Endothelial cell of umbilical vein (primary cell): ENCODE results near the gene MZB1. TPM values are rescaled to one million over a fixed set of nuclear protein-coding genes. Genes with fewer than 3 reads are reported as not detected.

Experiments used
- BruUV-seq: library from RNA; stranded (reverse); fragments of 400-500 nt; replicated peaks from 2 replicates; lab custom pipeline; 2021; lab: Mats Ljungman, UMichigan
- CTCF ChIA-PET: fragments of 300-600, 350-600 bp; sonication (Branson Sonifier 250); formaldehyde crosslinking; loops from one replicate; lab custom pipeline; 2021; ENCODE audit warnings: antibody characterized with exemption, inconsistent platforms; lab: Charles Lee
- POLR2A ChIA-PET: fragments of 300-600, 350-600 bp; sonication (Branson Sonifier 250); formaldehyde crosslinking; loops from one replicate; lab custom pipeline; 2021; ENCODE audit warnings: antibody characterized with exemption, inconsistent platforms; lab: Charles Lee
- DNase-seq: peaks from one replicate; pipeline ENCODE4 v3.0.0-alpha.2; 2011; ENCODE audit warnings: low read depth, low spot score
- FAIRE-seq: peaks from 2 replicates; lab custom pipeline; 2011; peaks lifted over from hg19 to GRCh38; lab: Jason Lieb, UNC
- H2AFZ ChIP-seq: 2 replicates; pipeline ENCODE4 v1.6.0; 2012; ENCODE audit warnings: low read depth, low read length, control low read depth, inconsistent platforms
- H3K27ac ChIP-seq: 2 replicates; pipeline ENCODE4 v1.5.1; 2011; ENCODE audit warnings: low read depth, mild to moderate bottlenecking, control low read depth, low read length, moderate library complexity; ENCODE audit not compliant: insufficient read depth
- H3K27me3 ChIP-seq, 2 experiments: 2 replicates each; pipeline versions ENCODE4 v1.6.0 to v1.6.1; 2011; ENCODE audit warnings: low read length in 2 of 2, mixed read lengths in 1 of 2; ENCODE audit not compliant: control insufficient read depth in 2 of 2, insufficient read depth in 2 of 2
- H3K36me3 ChIP-seq, 2 experiments: 2 replicates in 1 of 2; 3 replicates in 1 of 2; pipeline ENCODE4 v1.5.1; 2011; ENCODE audit warnings: low read length in 2 of 2, mild to moderate bottlenecking in 1 of 2, moderate library complexity in 1 of 2; ENCODE audit not compliant: control insufficient read depth in 2 of 2, insufficient read depth in 2 of 2; ENCODE audit errors: extremely low read depth in 1 of 2
- H3K4me1 ChIP-seq: 3 replicates; pipeline ENCODE4 v1.5.1; 2011; ENCODE audit warnings: mild to moderate bottlenecking, low read length; ENCODE audit not compliant: control insufficient read depth, insufficient read depth; ENCODE audit errors: extremely low read depth
- H3K4me2 ChIP-seq: 2 replicates; pipeline ENCODE4 v1.6.1; 2011; ENCODE audit warnings: low read length, control low read depth, mixed read lengths; ENCODE audit not compliant: insufficient read depth
- H3K4me3 ChIP-seq, 3 experiments: fragments of 200-600 bp in 1 of 3; sonication (generic), shearing (Covaris generic) in 1 of 3; replicated peaks in 1 of 3; 2 replicates each; pipeline ENCODE4 v1.5.1; 2011 to 2016; ENCODE audit warnings: control low read depth in 3 of 3, low read length in 3 of 3, mild to moderate bottlenecking in 2 of 3, inconsistent platforms in 1 of 3, low read depth in 1 of 3, moderate library complexity in 1 of 3; ENCODE audit not compliant: insufficient read depth in 1 of 3
- H3K79me2 ChIP-seq: 2 replicates; pipeline ENCODE4 v1.6.0; 2012; ENCODE audit warnings: low read length, inconsistent platforms; ENCODE audit not compliant: control insufficient read depth, insufficient read depth
- H3K9ac ChIP-seq: replicated peaks from 2 replicates; pipeline ENCODE3; 2011; ENCODE audit warnings: low read length, control low read depth; ENCODE audit not compliant: insufficient read depth; ENCODE audit errors: extremely low read depth
- H3K9me1 ChIP-seq: replicated peaks from 3 replicates; pipeline ENCODE4 v1.6.0; 2011; ENCODE audit warnings: mild to moderate bottlenecking, low read length; ENCODE audit not compliant: control insufficient read depth, insufficient read depth; ENCODE audit errors: extremely low read depth
- H3K9me3 ChIP-seq: replicated peaks from 2 replicates; pipeline ENCODE4 v1.5.1; 2012; ENCODE audit warnings: low read length, inconsistent platforms; ENCODE audit not compliant: control insufficient read depth, insufficient read depth
- H4K20me1 ChIP-seq: replicated peaks from 2 replicates; pipeline ENCODE3; 2011; ENCODE audit warnings: mild to moderate bottlenecking, low read length; ENCODE audit not compliant: control insufficient read depth, insufficient read depth; ENCODE audit errors: extremely low read depth
- CTCF ChIP-seq, 2 donors: IDR thresholded peaks; 1 replicate in 1 of 2; 2 replicates in 1 of 2; pipeline ENCODE4 v1.5.1; 2011; ENCODE audit warnings: low read length in 2 of 2, mild to moderate bottlenecking in 2 of 2, moderate library complexity in 2 of 2, control low read depth in 1 of 2, inconsistent platforms in 1 of 2, low read depth in 1 of 2; ENCODE audit not compliant: insufficient read depth in 1 of 2; ENCODE audit errors: extremely low read depth in 1 of 2
- EZH2 ChIP-seq: IDR thresholded peaks from 2 replicates; pipeline ENCODE4 v1.6.1; 2012; ENCODE audit warnings: borderline replicate concordance, low read depth, mild to moderate bottlenecking, moderate library complexity, low read length, inconsistent platforms; ENCODE audit not compliant: severe bottlenecking
- FOS ChIP-seq: IDR thresholded peaks from 2 replicates; pipeline ENCODE4 v1.6.1; 2011; ENCODE audit warnings: mild to moderate bottlenecking, low read length, moderate library complexity, borderline replicate concordance; ENCODE audit not compliant: insufficient read depth
- MAX ChIP-seq: IDR thresholded peaks from 2 replicates; pipeline ENCODE4 v1.6.1; 2011; ENCODE audit not compliant: insufficient read depth, insufficient read length
- POLR2A ChIP-seq: IDR thresholded peaks from 2 replicates; pipeline ENCODE4 v1.6.1; 2012; ENCODE audit warnings: low read depth, mild to moderate bottlenecking, control low read depth, low read length
- POLR2AphosphoS5 ChIP-seq: IDR thresholded peaks from 2 replicates; pipeline ENCODE4 v1.6.1; 2012; ENCODE audit warnings: low read depth, mild to moderate bottlenecking, control low read depth, low read length, moderate library complexity; ENCODE audit not compliant: insufficient read depth
- dilution Hi-C: fragments of 300-500 bp; cut with MboI; formaldehyde crosslinking; loops from one replicate; pipeline ENCODE4 v1.15.0; 2019; ENCODE audit warnings: low sequenced_read_pairs; ENCODE audit not compliant: extremely low pct_ligation_motif_present
- intact Hi-C: fragments of 100-400 bp; cut with micrococcal nuclease; formaldehyde crosslinking; loops from one replicate; pipeline ENCODE4 v1.10.0; 2022
- polyA plus RNA-seq, 4 experiments: library from polyadenylated mRNA; depleted of rRNA in 3 of 4; stranded (reverse) in 3 of 4; unstranded in 1 of 4; fragments of >200 nt; gene quantifications; 2 replicates each; pipeline versions ENCODE4 v1.2.1 to v1.2.3, GENCODE V29; 2011 to 2012; ENCODE audit warnings: missing spikeins in 1 of 4
- total RNA-seq: library from RNA; stranded (reverse); gene quantifications from 2 replicates; pipeline ENCODE4 v1.2.3, GENCODE V29; 2021

MZB1 gene
- total and polyA plus RNA-seq, 2 donors (not counting 3 experiments of a cell fraction or from before 2014, with no cell fraction given) = not detected

DNA sequence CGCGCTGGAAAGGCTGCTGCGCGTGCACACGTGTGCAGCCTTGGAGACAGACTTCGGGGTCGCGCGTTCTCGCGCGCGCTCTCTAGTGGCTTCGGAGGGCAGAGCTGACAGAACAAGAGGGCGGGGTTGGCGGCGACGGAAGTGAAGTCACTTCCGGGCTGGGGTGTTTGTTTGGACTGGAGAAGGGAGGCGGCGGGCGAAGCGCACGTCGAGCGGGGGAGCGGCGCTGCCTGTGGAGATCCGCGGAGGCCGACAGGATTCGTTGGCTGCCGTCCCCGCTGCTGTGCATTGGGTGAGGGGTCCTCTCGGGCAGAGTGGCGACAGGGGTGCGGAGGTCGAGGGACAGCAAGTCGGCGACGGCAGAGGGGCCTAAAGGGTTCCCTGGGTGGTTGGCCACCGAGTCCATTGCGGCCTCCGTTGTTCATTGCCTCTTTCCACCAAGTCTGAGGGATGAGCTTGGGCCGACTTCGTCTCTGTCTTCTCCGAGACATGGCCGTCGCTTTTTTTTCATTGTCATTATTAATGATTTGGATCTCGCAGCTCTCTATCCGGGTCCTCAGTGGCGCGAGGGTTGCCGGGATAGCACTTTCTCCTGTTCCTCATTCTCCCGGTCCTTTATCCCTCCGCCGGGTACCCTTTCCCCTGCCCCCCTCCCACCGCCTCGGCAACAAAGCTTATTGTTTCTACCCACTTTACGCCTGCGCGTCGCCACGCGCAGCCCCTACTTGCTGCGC is 47.9 kb downstream of the MZB1 start, which contains the start of gene PAIP2:
TSS of gene PAIP2 (plus strand) at position 166 of the 734 bp plus-strand sequence. CDS start 21,931 bp downstream, outside the sequence.
- Histone ChIP-seq H3K4me1 (peaks cover 7% of the 10 kb centered on the region), H3K36me3 (no peaks in the 10 kb centered on the region), H4K20me1 (no peaks in the 10 kb centered on the region), H3K9me3 (no peaks in the 10 kb centered on the region), H3K9ac (peak within 1 kb of the TSS; percentile 98), H3K79me2 (peaks cover 44% of the 10 kb centered on the region), H3K27me3 (no peaks in the 10 kb centered on the region), H2AFZ (peak within 1 kb of the TSS; percentile 52), H3K9me1 (no peaks in the 10 kb centered on the region), H3K4me2 (peak within 1 kb of the TSS; percentile 88), H3K4me3 (peak within 1 kb of the TSS; percentile 80 to 98 (median 91)), H3K27ac (peak within 1 kb of the TSS; percentile 95)
- ChIA-PET CTCF (interaction anchor here (0.7 to 2.0 kb wide), 11 partner anchors 9 to 762 kb away, joined by 3 to 12 read pairs (median 4); partner anchors contain the start of gene MATR3), POLR2A (interaction anchor here (0.6 to 2.6 kb wide), 10 partner anchors 9 to 766 kb away, joined by 3 to 17 read pairs (median 3); partner anchors contain the start of genes HSPA9, MATR3 and SPATA24)
- BruUV-seq = TSS peak; percentile 91
- FAIRE-seq (peak; percentile 93), DNase-seq (peak; percentile 98)
- TF ChIP-seq FOS (peak; percentile 16), POLR2A (peak; percentile 91), POLR2AphosphoS5 (peak; percentile 95), EZH2 (no peak), MAX (peak; percentile 90), CTCF (IDR thresholded peaks at IDR 0.05; ENCODE audit: extremely low read depth in 1 of 2, insufficient read depth in 1 of 2, low read depth in 1 of 2, low read length in 2 of 2) (peak; percentile 77 to 86)
- dilution Hi-C loops = no loop called here
- intact Hi-C loops = loop anchor here (1.0 kb wide), 2 partner anchors 49 to 51 kb away; partner anchors contain the start of gene MATR3
